ENCODE data around the gene LITAF. TPM values are rescaled to one million over a fixed set of nuclear protein-coding genes. Genes with fewer than 3 reads are reported as not detected.
"Not testable (repeated sequence)": the region's sequence is repeated elsewhere in the genome, so short reads cannot be mapped to it uniquely, and the experiment has no call there.

LITAF gene
- total RNA-seq, 1 donor from 2014 or later: 281 TPM

DNA sequence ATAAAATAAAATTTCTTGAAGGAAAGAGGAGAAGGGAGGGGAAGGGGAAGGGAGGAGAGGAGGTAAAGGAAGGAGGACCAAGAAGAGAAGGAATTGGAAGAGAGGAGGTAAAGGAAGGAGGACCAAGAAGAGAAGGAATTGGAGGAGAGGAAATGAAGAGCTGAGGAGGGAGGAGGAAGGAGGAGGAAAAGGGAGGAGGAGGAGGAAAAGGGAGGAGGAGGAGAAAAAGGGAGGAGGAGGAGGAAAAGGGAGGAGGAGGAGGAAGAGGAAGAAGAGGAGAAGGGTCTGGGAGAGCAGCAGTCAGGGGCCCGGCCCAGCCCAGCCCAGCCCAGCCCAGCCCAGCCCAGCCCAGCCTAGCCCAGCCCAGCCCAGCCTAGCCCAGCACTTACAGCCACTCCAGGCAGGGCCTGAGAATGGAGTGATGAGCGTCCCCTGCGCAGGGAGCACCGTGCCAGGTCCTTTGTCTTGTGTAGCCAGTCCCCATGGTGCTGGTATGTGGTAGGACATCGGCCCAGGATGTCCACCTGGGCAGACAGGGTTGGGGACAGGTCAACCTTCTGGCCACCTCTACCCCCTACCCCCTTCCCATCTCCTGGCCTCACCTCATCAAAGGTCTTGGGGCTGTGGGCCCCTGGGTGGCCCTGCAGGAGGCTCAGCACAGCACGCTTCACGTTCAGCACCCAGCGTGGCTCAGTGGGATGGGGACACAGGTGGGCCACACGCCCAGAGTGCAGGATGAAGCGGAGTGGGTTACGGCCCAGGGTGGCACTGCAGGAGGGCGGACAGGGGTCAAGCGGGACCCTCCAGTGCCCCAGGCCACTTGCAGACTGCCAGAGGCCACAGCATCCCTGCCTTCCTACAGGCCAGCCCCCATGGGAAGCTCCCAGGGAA, 70.9 kb downstream of the LITAF start:
- no peak overlapping the region for H3K27ac ChIP-seq
- no peaks in the 10 kb centered on the region for H3K36me3 ChIP-seq
- H3K9me3 ChIP-seq: no peaks in the 10 kb centered on the region
- H3K4me3 ChIP-seq: no peak overlapping the region
- TF ChIP-seq, protein P1, sequence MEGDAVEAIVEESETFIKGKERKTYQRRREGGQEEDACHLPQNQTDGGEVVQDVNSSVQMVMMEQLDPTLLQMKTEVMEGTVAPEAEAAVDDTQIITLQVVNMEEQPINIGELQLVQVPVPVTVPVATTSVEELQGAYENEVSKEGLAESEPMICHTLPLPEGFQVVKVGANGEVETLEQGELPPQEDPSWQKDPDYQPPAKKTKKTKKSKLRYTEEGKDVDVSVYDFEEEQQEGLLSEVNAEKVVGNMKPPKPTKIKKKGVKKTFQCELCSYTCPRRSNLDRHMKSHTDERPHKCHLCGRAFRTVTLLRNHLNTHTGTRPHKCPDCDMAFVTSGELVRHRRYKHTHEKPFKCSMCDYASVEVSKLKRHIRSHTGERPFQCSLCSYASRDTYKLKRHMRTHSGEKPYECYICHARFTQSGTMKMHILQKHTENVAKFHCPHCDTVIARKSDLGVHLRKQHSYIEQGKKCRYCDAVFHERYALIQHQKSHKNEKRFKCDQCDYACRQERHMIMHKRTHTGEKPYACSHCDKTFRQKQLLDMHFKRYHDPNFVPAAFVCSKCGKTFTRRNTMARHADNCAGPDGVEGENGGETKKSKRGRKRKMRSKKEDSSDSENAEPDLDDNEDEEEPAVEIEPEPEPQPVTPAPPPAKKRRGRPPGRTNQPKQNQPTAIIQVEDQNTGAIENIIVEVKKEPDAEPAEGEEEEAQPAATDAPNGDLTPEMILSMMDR (IDR thresholded peaks at IDR 0.05): no peak
- H3K27me3 ChIP-seq (ENCODE audit: low read depth): no peaks in the 10 kb centered on the region
- no peaks in the 10 kb centered on the region for H3K4me1 ChIP-seq
- no peak for DNase-seq
- peak; percentile 36 to 43 for ATAC-seq
- intact Hi-C loops (cut with DNase I): no loop called here

DNA sequence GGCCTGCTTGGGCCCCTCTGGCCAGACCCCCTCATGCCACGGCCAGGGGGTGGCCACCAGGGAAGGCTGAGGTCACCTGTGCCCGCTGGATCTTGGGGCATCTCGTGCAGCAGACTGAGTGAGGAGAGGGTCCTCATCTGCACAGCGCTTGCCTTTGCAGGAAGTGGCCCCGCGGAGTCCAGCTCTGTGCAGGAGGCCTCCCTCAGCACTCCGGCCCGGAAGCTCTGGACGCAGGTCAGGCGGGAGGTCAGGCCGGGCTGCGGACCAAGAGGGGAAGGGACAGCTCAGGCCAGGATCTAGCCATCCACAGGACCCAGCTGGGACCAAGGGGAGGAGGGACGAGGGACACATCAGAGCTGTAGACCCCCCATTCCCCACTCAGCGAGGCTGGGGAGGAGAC, 72.4 kb downstream of the LITAF start:
- no peaks in the 10 kb centered on the region for H3K4me1 ChIP-seq
- H3K4me3 ChIP-seq: no peak overlapping the region
- intact Hi-C loops (cut with DNase I): no loop called here
- TF ChIP-seq, protein P1 (IDR thresholded peaks at IDR 0.05): no peak
- no peaks in the 10 kb centered on the region for H3K27me3 ChIP-seq (ENCODE audit: low read depth)
- no peak overlapping the region for H3K27ac ChIP-seq
- no peaks in the 10 kb centered on the region for H3K36me3 ChIP-seq
- no peaks in the 10 kb centered on the region for H3K9me3 ChIP-seq
- ATAC-seq (peak in 1 of 2 donors; percentile 6), DNase-seq (no peak)

DNA sequence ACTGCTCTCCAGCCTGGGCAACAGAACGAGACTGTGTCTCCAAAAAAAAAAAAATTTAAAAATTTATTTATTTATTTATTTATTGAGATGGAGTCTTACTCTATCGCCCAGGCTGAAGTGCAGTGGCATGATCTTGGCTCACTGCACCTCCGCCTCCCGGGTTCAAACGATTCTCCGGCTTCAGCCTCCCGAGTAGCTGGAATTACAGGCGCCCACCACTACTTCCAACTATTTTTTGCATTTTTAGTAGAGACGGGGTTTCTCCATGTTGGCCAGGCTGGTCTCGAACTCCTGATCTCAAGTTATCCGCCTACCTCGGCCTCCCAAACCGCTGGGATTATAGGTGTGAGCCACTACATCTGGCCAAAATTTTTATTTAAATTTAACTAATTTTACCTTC, 73.4 kb downstream of the LITAF start:
- H3K9me3 ChIP-seq; H3K4me1 ChIP-seq; ATAC-seq; DNase-seq; H3K27ac ChIP-seq; intact Hi-C loops (cut with DNase I); H3K27me3 ChIP-seq (ENCODE audit: low read depth); H3K4me3 ChIP-seq; H3K36me3 ChIP-seq: not testable (repeated sequence)

DNA sequence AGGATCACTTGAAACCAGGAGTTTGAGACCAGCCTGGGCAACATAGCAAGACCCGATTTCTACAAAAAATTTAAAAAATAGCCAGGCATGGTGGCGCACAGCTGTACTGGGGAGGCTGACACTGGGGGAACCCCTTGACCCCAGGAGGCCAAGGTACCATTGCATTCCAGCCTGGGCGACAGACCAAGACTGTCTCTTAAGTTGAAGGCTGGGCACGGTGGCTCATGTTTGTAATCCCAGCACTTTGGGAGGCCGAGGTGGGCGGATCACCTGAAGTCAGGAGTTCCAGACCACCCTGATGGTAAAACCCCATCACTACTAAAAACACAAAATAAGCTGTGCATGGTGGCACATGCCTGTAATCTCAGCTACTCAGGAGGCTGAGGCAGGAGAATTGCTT, 74.9 kb downstream of the LITAF start:
- Histone ChIP-seq H3K36me3 (no peaks in the 10 kb centered on the region), H3K4me1 (no peaks in the 10 kb centered on the region), H3K4me3 (no peak overlapping the region), H3K27ac (no peak overlapping the region), H3K27me3 (ENCODE audit: low read depth) (no peaks in the 10 kb centered on the region), H3K9me3 (no peaks in the 10 kb centered on the region)
- ATAC-seq (no peak), DNase-seq (no peak)
- TF ChIP-seq, protein P1 (IDR thresholded peaks at IDR 0.05): no peak
- intact Hi-C loops (cut with DNase I): no loop called here

DNA sequence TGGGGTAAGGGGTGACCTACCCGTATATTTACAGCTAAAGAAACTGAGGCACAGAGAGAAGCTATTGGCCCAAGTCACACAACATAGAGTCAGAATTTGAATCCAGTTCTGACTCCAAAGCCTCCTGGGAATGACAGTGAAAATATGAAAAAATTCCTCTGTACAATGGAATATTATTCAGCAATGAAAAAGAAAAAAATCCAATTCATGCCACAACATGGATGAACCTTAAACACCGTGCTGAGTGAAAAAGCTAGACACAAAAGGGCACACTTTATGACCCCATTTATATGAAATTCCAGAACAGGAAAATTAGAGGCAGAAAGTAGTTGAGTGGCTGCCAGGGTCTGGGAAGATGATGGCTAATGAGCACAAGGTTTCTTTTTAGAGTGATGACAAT, 75.4 kb downstream of the LITAF start:
- H3K36me3 ChIP-seq: no peaks in the 10 kb centered on the region
- no peaks in the 10 kb centered on the region for H3K4me1 ChIP-seq
- H3K4me3 ChIP-seq: no peak overlapping the region
- intact Hi-C loops (cut with DNase I): no loop called here
- DNase-seq: no peak
- TF ChIP-seq, protein P1 (IDR thresholded peaks at IDR 0.05): no peak
- ATAC-seq: no peak
- H3K27me3 ChIP-seq (ENCODE audit: low read depth): no peaks in the 10 kb centered on the region
- H3K27ac ChIP-seq: no peak overlapping the region
- no peaks in the 10 kb centered on the region for H3K9me3 ChIP-seq

DNA sequence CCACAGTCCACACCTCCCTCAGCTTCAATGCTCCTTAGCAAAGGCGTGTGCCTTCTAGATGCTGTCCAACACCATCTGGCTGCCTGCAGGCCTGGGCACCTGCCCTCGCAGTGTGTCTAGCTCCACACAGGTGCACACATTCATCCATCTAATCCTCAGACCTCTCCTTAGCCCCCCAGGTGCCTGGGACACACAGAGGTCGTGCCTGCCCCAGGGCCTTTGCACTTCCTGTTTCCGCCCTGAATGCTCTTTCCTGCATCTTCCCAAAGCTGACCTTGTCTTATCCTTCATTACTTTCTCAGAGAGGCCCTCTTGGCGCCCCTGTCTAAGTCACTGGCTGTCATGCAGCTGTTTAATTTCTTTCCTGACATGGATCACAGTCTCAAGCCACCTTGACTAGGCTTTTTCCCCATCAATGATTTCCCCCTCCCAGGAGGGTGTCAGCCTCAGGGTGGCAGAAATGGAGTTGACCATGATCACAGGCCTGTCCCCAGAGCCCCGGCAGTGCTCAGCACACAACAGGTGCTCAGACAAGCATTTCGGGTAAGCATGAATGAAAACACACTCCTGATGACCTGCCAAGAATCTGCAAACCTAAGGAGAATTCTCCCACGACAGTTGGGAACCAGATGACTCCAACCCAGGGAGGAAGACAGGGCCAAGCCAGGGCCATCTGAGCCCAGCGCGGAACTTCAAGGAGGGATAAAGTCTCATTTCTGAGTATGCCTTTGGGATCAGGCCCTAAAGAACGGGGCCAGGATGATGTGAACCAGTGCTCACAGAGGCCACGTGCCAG, 76.3 kb downstream of the LITAF start:
- Histone ChIP-seq H3K27me3 (ENCODE audit: low read depth) (no peaks in the 10 kb centered on the region), H3K36me3 (no peaks in the 10 kb centered on the region), H3K27ac (no peak overlapping the region), H3K4me3 (no peak overlapping the region), H3K4me1 (no peaks in the 10 kb centered on the region), H3K9me3 (no peaks in the 10 kb centered on the region)
- intact Hi-C loops (cut with DNase I): no loop called here
- ATAC-seq (no peak), DNase-seq (no peak)
- TF ChIP-seq, protein P1 (IDR thresholded peaks at IDR 0.05): no peak

Measured in lower lobe of right lung (tissue), 2 donors.